ENCODE data around the gene TUBA8.

DNA sequence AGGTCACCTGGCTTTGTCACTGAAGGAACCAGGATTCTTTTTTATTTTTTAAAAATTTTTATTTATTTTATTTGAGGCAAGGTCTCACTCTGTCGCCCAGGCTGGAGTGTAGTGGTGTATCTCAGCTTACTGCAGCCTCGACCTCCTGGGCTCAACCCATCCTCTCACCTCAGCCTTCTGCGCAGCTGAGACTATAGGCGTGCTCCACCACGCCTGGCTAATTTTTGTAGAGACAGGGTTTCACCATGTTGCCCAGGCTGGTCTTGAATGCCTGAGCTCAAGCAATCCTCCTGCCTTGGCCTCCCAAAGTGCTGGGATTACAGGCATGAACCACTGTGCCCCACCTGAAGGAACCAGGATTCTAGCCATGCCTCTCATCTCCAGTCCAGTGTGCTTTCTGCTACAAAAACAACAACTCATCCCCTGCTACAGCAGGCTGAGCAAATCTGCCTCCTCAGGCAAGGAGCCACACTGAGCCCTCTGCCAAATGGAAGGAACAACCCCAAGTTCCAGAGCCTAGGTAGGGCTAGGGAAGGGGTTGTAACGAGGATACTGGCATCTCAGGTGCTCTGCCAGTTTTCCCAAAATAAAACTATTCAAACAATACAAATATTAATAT lies 35.4 kb upstream of the TUBA8 start:
- TF ChIP-seq, protein P1, sequence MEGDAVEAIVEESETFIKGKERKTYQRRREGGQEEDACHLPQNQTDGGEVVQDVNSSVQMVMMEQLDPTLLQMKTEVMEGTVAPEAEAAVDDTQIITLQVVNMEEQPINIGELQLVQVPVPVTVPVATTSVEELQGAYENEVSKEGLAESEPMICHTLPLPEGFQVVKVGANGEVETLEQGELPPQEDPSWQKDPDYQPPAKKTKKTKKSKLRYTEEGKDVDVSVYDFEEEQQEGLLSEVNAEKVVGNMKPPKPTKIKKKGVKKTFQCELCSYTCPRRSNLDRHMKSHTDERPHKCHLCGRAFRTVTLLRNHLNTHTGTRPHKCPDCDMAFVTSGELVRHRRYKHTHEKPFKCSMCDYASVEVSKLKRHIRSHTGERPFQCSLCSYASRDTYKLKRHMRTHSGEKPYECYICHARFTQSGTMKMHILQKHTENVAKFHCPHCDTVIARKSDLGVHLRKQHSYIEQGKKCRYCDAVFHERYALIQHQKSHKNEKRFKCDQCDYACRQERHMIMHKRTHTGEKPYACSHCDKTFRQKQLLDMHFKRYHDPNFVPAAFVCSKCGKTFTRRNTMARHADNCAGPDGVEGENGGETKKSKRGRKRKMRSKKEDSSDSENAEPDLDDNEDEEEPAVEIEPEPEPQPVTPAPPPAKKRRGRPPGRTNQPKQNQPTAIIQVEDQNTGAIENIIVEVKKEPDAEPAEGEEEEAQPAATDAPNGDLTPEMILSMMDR (IDR thresholded peaks at IDR 0.05; ENCODE audit: extremely low read depth in 1 of 2, insufficient read depth in 1 of 2, low read depth in 1 of 2, low read length in 2 of 2): no peak
- TF ChIP-seq POLR2AphosphoS5 (IDR thresholded peaks at IDR 0.05; ENCODE audit: insufficient read depth, low read depth, low read length): no peak
